Type B pancreatic cell (in vitro differentiated cells): ENCODE data around the gene FAHD1. TPM values are rescaled to one million over a fixed set of nuclear protein-coding genes. Genes with fewer than 3 reads are reported as not detected.
"Not testable (repeated sequence)": the region's sequence is repeated elsewhere in the genome, so short reads cannot be mapped to it uniquely, and the experiment has no call there.

Experiments used
- DNase-seq: peaks from one replicate; pipeline ENCODE4 v3.0.0; 2021; ENCODE audit warnings: mixed read lengths; ENCODE audit not compliant: unreplicated experiment; ENCODE audit errors: extremely low spot score
- H3K27ac Mint-ChIP-seq: 2 replicates; pipeline ENCODE4 v1.8.0; 2021; ENCODE audit warnings: mild to moderate bottlenecking, mixed read lengths
- H3K27me3 Mint-ChIP-seq: 2 replicates; pipeline ENCODE4 v1.8.0; 2021; ENCODE audit warnings: mixed read lengths
- H3K36me3 Mint-ChIP-seq: 2 replicates; pipeline ENCODE4 v1.8.0; 2021; ENCODE audit warnings: mixed read lengths
- H3K4me1 Mint-ChIP-seq: one replicate; pipeline ENCODE4 v1.8.0; 2021; ENCODE audit warnings: mixed read lengths; ENCODE audit not compliant: unreplicated experiment
- H3K4me3 Mint-ChIP-seq: 2 replicates; pipeline ENCODE4 v1.8.0; 2021; ENCODE audit warnings: mild to moderate bottlenecking, mixed read lengths
- H3K9me3 Mint-ChIP-seq: 2 replicates; pipeline ENCODE4 v1.8.0; 2021; ENCODE audit warnings: mixed read lengths
- total RNA-seq: library from RNA; stranded (reverse); gene quantifications from 2 replicates; pipeline ENCODE4 v1.2.1, GENCODE V29; 2021; ENCODE audit warnings: low replicate concordance
- TF ChIP-seq, protein P1 (sequence below): fragments of 200-600 bp; sonication (generic); conservative IDR thresholded peaks from 2 replicates; pipeline ENCODE4 v1.5.0; 2021; ENCODE audit warnings: antibody characterized with exemption, mild to moderate bottlenecking

The FAHD1 gene
- total RNA-seq, 1 donor from 2014 or later: 33.2 TPM

DNA sequence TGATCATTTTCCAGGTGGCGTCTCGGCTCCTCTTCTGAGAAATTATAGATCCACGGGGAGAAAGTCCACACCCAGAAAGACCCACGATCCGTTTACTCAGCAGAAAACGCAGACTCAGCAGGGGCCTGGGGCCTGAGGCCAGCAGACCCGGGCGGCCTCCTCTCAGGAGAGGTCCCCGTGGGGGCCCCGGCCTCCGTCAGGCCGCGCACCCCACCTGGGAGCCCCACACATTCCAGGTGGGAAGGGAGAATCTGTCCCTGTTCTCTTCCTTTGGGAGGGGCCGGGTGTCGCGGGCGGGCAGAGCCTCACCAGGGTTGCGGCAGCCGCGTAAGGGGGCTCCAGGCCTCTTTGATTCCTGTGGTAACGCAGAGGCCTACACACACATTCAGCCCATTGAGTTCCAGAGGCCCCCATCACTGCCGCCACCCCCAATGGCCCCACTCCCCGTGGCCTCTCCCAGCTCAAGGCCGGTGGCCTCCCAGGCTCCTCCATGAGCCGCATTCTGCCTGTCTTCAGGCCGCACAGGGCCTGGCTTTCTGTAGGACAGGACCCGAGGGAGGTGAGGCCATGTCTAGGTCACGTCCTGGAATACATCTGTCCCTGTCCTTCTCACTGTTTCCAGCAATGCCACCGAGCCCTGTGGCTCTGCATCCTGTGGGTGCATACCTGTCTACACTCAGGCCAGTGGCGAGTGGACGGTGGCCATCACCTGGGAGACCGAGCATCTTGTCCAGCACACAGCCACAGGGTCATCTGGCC is 31.9 kb upstream of the FAHD1 start:
- DNase-seq: no peak
- no peak overlapping the region for H3K27ac Mint-ChIP-seq
- TF ChIP-seq, protein P1, sequence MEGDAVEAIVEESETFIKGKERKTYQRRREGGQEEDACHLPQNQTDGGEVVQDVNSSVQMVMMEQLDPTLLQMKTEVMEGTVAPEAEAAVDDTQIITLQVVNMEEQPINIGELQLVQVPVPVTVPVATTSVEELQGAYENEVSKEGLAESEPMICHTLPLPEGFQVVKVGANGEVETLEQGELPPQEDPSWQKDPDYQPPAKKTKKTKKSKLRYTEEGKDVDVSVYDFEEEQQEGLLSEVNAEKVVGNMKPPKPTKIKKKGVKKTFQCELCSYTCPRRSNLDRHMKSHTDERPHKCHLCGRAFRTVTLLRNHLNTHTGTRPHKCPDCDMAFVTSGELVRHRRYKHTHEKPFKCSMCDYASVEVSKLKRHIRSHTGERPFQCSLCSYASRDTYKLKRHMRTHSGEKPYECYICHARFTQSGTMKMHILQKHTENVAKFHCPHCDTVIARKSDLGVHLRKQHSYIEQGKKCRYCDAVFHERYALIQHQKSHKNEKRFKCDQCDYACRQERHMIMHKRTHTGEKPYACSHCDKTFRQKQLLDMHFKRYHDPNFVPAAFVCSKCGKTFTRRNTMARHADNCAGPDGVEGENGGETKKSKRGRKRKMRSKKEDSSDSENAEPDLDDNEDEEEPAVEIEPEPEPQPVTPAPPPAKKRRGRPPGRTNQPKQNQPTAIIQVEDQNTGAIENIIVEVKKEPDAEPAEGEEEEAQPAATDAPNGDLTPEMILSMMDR: no peak
- H3K9me3 Mint-ChIP-seq: peaks cover 7% of the 10 kb centered on the region
- no peak overlapping the region for H3K4me3 Mint-ChIP-seq
- H3K27me3 Mint-ChIP-seq: no peaks in the 10 kb centered on the region
- no peaks in the 10 kb centered on the region for H3K4me1 Mint-ChIP-seq
- H3K36me3 Mint-ChIP-seq: peaks cover 11% of the 10 kb centered on the region

DNA sequence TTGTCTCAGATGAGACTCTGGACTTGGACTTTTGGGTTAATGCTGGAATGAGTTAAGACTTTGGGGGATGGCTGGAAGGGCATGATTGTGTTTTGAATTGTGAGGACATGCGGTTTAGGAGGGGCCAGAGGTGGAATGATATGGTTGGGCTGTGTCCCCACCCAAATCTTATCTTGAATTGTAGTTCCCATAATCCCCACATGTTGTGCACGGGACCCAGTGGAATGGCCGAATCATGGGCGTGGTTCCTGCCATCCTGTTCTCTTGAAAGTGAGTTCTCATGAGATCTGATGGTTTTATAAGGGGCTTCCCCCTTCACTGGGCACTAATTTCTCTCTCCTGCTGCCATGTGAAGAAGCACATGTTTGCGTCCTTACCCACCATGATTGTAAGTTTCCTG is 27.7 kb upstream of the FAHD1 start:
- H3K36me3 Mint-ChIP-seq: peaks cover 11% of the 10 kb centered on the region
- H3K27me3 Mint-ChIP-seq, H3K4me3 Mint-ChIP-seq, H3K9me3 Mint-ChIP-seq, H3K27ac Mint-ChIP-seq, DNase-seq, H3K4me1 Mint-ChIP-seq: not testable (repeated sequence)

DNA sequence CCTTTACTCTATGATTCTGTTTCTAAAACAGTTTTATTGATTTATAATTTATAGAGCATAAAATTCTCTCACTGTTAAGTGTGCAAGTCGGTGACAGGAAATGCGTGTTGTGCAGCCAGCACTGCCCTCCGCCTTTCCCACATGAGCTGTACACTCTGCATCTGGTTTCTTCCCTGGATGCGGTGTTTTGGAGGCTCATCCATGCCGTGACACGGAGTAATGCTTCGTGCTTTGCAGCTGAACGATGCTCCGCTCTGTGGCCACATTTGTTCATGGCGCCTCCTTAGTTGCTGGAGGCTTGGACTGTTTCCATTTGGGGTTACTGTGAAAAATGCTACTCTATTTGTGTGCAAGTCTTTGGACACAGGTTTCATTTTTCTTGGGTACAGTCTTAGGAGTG is 26.3 kb upstream of the FAHD1 start:
- Mint-ChIP-seq H3K9me3 (peaks cover 7% of the 10 kb centered on the region), H3K36me3 (peaks cover 11% of the 10 kb centered on the region), H3K27ac (no peak overlapping the region), H3K4me1 (no peaks in the 10 kb centered on the region), H3K4me3 (no peak overlapping the region), H3K27me3 (no peaks in the 10 kb centered on the region)
- DNase-seq: no peak
- TF ChIP-seq, protein P1: no peak

DNA sequence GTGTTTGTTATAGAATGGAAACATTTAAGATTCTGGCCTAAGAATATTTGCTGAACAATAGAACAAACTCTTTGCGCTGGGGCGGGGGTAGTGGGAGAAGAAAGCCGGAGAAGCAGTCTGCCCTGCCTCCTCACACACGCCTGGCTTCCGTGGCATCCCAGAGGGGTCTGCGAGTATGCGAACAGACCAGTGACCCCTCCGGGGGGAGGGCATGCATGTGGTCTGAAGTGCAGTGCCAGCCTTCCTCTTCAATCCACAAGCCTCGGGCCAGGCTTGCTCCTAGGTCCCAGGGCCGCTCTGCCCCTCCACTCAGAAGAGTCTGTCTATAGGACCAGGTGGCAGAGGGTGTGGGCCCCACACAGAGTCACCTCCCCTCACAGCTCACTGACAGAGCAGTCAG is 19.4 kb upstream of the FAHD1 start:
- no peak overlapping the region for H3K4me3 Mint-ChIP-seq
- H3K27ac Mint-ChIP-seq: no peak overlapping the region
- H3K9me3 Mint-ChIP-seq: no peaks in the 10 kb centered on the region
- TF ChIP-seq, protein P1: no peak
- DNase-seq: no peak
- H3K36me3 Mint-ChIP-seq: peaks cover 7% of the 10 kb centered on the region
- H3K4me1 Mint-ChIP-seq: no peaks in the 10 kb centered on the region
- H3K27me3 Mint-ChIP-seq: no peaks in the 10 kb centered on the region

DNA sequence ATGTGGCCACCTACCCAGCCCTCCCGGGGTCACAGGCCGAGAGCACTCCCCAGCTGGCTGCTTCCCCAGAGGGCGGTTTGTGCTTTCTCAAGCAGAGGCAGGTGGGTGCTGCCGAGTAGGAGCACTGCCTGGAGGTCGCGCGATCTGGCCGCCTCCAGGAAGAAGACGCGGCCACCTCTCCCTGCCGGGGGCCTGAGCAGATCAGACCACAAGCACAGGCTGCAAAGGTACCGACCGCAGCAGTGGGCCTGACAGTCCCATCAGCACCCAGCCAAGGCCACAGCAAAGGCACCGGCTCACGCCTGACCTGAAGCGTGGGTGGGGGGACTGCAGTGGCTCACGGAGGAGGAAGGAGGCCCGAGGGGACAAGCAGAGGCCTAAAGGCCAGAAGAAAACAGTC is 18.3 kb upstream of the FAHD1 start:
- Mint-ChIP-seq H3K27me3 (no peaks in the 10 kb centered on the region), H3K4me3 (no peak overlapping the region), H3K9me3 (no peaks in the 10 kb centered on the region), H3K36me3 (peaks cover 7% of the 10 kb centered on the region), H3K4me1 (no peaks in the 10 kb centered on the region), H3K27ac (no peak overlapping the region)
- TF ChIP-seq, protein P1: no peak
- no peak for DNase-seq

DNA sequence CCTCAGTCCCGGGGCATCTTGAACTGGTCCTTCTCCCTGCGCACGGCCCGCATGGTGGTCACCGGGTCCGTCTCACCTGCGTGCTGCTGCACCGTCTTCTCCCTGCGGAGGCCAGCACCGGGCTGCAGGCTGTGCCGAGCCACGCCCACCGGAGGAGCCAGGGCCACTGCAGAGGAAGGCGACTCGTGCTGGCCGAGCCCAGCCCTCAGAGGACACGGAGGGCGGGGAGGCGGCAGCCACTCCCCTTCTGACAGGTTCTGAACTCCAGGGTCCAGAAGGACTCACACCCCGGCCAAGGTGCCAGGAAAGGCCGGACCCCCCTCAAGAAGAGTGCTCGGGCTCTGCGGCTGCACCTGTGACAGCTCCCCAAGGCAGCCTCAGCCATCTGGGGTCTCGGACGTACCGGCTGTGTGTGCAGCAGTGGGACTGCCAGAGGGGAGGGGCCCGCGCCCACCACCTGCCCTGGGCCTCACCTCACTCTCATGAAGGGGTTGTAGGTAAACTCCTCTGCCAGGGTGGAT is 17.7 kb upstream of the FAHD1 start:
- Mint-ChIP-seq H3K36me3 (peaks cover 7% of the 10 kb centered on the region), H3K4me1 (no peaks in the 10 kb centered on the region), H3K9me3 (no peaks in the 10 kb centered on the region), H3K27me3 (no peaks in the 10 kb centered on the region), H3K27ac (no peak overlapping the region), H3K4me3 (no peak overlapping the region)
- no peak for DNase-seq
- TF ChIP-seq, protein P1: no peak
